AG04449 (cell line): ENCODE results near the gene ARHGEF37.

Experiments used
- CTCF ChIA-PET: fragments of 350-600 bp; formaldehyde crosslinking; extraction: SDS; loops from one replicate; lab custom pipeline; 2021; ENCODE audit warnings: antibody characterized with exemption; lab: Yijun Ruan, JAX
- POLR2A ChIA-PET: fragments of 400-600, 350-600 bp; formaldehyde crosslinking; extraction: SDS; loops from one replicate; lab custom pipeline; 2020; ENCODE audit warnings: antibody characterized with exemption, inconsistent platforms; lab: Yijun Ruan, JAX
- DNase-seq: peaks from one replicate; pipeline ENCODE4 v3.0.0-alpha.2; 2010; ENCODE audit warnings: low read depth, low spot score
- H3K4me3 ChIP-seq: 2 replicates; pipeline ENCODE4 v1.5.1; 2011; ENCODE audit warnings: low read depth, mild to moderate bottlenecking, control low read depth, low read length
- CTCF ChIP-seq: IDR thresholded peaks from one replicate; pipeline ENCODE4 v1.5.1; 2011; ENCODE audit warnings: mild to moderate bottlenecking, moderate library complexity, low read length, control low read depth, inconsistent platforms; ENCODE audit not compliant: insufficient read depth; ENCODE audit errors: missing control alignments

ARHGEF37 gene

GRCh38 chr5:149675610-149676201 is 94.4 kb downstream of the ARHGEF37 start:
- ChIA-PET POLR2A (no interaction called here), CTCF (interaction anchor here (1.6 kb wide), 1 partner anchor 8 kb away, joined by 5 read pairs; no protein-coding TSS in a partner anchor)
- no peak for DNase-seq
- no peak overlapping the region for H3K4me3 ChIP-seq
- TF ChIP-seq CTCF: no peak

GRCh38 chr5:149677731-149678130 is 96.4 kb downstream of the ARHGEF37 start:
- ChIA-PET POLR2A (no interaction called here), CTCF (interaction anchor here (1.2 kb wide), 1 partner anchor 10 kb away, joined by 6 read pairs; no protein-coding TSS in a partner anchor)
- TF ChIP-seq CTCF: no peak
- H3K4me3 ChIP-seq: no peak overlapping the region
- no peak for DNase-seq

GRCh38 chr5:149679876-149680809 is 98.8 kb downstream of the ARHGEF37 start:
- DNase-seq: no peak
- TF ChIP-seq CTCF: no peak
- POLR2A ChIA-PET: no interaction called here
- no peak overlapping the region for H3K4me3 ChIP-seq
- CTCF ChIA-PET: interaction anchor here (1.6 to 2.0 kb wide), 2 partner anchors 14 to 149 kb away, joined by 6 to 7 read pairs; no protein-coding TSS in a partner anchor

- no peak for DNase-seq
- no peak overlapping the region for H3K4me3 ChIP-seq
- ChIA-PET POLR2A (no interaction called here), CTCF (interaction anchor here (1.0 to 1.2 kb wide), 2 partner anchors 15 to 146 kb away, joined by 3 read pairs; no protein-coding TSS in a partner anchor)
- no peak for TF ChIP-seq CTCF
Observed at GRCh38 chr5:149680810-149681221, 99.5 kb downstream of the ARHGEF37 start.

GRCh38 chr5:149681252-149681651 is 100.0 kb downstream of the ARHGEF37 start:
- DNase-seq: no peak
- POLR2A ChIA-PET: no interaction called here
- H3K4me3 ChIP-seq: no peak overlapping the region
- CTCF ChIA-PET: interaction anchor here (0.9 to 1.2 kb wide), 3 partner anchors 15 to 171 kb away, joined by 3 read pairs; no protein-coding TSS in a partner anchor
- no peak for TF ChIP-seq CTCF

- no peak for TF ChIP-seq CTCF
- no peak for DNase-seq
- ChIA-PET POLR2A (no interaction called here), CTCF (interaction anchor here (0.9 to 1.2 kb wide), 3 partner anchors 16 to 171 kb away, joined by 3 read pairs; no protein-coding TSS in a partner anchor)
- no peak overlapping the region for H3K4me3 ChIP-seq
Observed at GRCh38 chr5:149681922-149682321, 100.6 kb downstream of the ARHGEF37 start.
